GM12801 (cell line): ENCODE measurements around the gene DAAM1.

Experiments
- CTCF ChIP-seq: IDR thresholded peaks from one replicate; pipeline ENCODE4 v1.5.1; 2011; ENCODE audit warnings: control low read depth; ENCODE audit not compliant: insufficient read length; ENCODE audit errors: extremely low read depth

Gene DAAM1

GRCh38 chr14:59371771-59372170 lies 183.3 kb downstream of the DAAM1 start:
- no peak for TF ChIP-seq CTCF

- no peak for TF ChIP-seq CTCF
Measured at GRCh38 chr14:59374048-59374447, 185.6 kb downstream of the DAAM1 start.

- no peak for TF ChIP-seq CTCF
Measured at GRCh38 chr14:59376686-59377085, 188.2 kb downstream of the DAAM1 start.

- no peak for TF ChIP-seq CTCF
Measured at GRCh38 chr14:59377491-59377890, 189.0 kb downstream of the DAAM1 start.

GRCh38 chr14:59377991-59378601 lies 189.6 kb downstream of the DAAM1 start:
- no peak for TF ChIP-seq CTCF

GRCh38 chr14:59389936-59390335 lies 201.5 kb downstream of the DAAM1 start:
- no peak for TF ChIP-seq CTCF

- TF ChIP-seq CTCF, result no peak
Measured at GRCh38 chr14:59391388-59391787, 202.9 kb downstream of the DAAM1 start.
